Mesenchymal stem cell (in vitro differentiated cells and primary cell): ENCODE results near the gene SPTBN1.

ENCODE experiments used
- DNase-seq: peaks from one replicate; pipeline ENCODE4 v3.0.0-alpha.2; 2013
- H2AFZ ChIP-seq: one replicate; pipeline ENCODE4 v1.6.1; 2013; ENCODE audit warnings: low read depth, mild to moderate bottlenecking, control low read depth, inconsistent platforms, low read length, moderate library complexity
- H2AK5ac ChIP-seq: 2 replicates; pipeline ENCODE4 v1.6.1; 2013; ENCODE audit warnings: low read length, moderate library complexity, mild to moderate bottlenecking, inconsistent platforms; ENCODE audit not compliant: severe bottlenecking
- H2BK120ac ChIP-seq: one replicate; pipeline ENCODE4 v1.6.1; 2013; ENCODE audit warnings: low read depth, mild to moderate bottlenecking, inconsistent platforms, low read length, moderate library complexity
- H2BK12ac ChIP-seq, 2 experiments: one replicate each; pipeline ENCODE4 v1.6.1; 2013; ENCODE audit warnings: inconsistent platforms in 2 of 2, low read length in 2 of 2, mild to moderate bottlenecking in 2 of 2, moderate library complexity in 2 of 2, control low read depth in 1 of 2
- H2BK15ac ChIP-seq: one replicate; pipeline ENCODE4 v1.6.1; 2013; ENCODE audit warnings: mild to moderate bottlenecking, low read depth, inconsistent platforms; ENCODE audit not compliant: poor library complexity, severe bottlenecking
- H2BK5ac ChIP-seq: 2 replicates; pipeline ENCODE4 v1.6.1; 2013; ENCODE audit warnings: low read depth, mild to moderate bottlenecking, low read length, control low read depth, inconsistent platforms; ENCODE audit not compliant: poor library complexity, severe bottlenecking
- H3K14ac ChIP-seq, 2 experiments: one replicate each; pipeline ENCODE4 v1.6.1; 2013; ENCODE audit warnings: inconsistent platforms in 2 of 2, low read length in 2 of 2, control low read depth in 1 of 2, mild to moderate bottlenecking in 1 of 2, moderate library complexity in 1 of 2
- H3K18ac ChIP-seq, 2 experiments: one replicate each; pipeline ENCODE4 v1.6.1; 2013; ENCODE audit warnings: inconsistent platforms in 2 of 2, low read length in 2 of 2, control low read depth in 1 of 2, low read depth in 1 of 2, mild to moderate bottlenecking in 1 of 2
- H3K23ac ChIP-seq, 2 experiments: one replicate each; pipeline ENCODE4 v1.6.1; 2013; ENCODE audit warnings: inconsistent platforms in 2 of 2, low read length in 2 of 2, mild to moderate bottlenecking in 2 of 2, moderate library complexity in 2 of 2, control low read depth in 1 of 2
- H3K27ac ChIP-seq: 2 replicates; pipeline ENCODE4 v1.5.1; 2013; ENCODE audit warnings: mild to moderate bottlenecking, moderate library complexity, low read length, control low read depth, inconsistent platforms; ENCODE audit not compliant: poor library complexity, severe bottlenecking
- H3K27me3 ChIP-seq, 2 experiments: 2 replicates each; pipeline versions ENCODE4 v1.6.1 to v1.7.0; 2013; ENCODE audit warnings: low read length in 2 of 2, mild to moderate bottlenecking in 2 of 2, moderate library complexity in 2 of 2, control low read depth in 1 of 2, inconsistent platforms in 1 of 2; ENCODE audit not compliant: control insufficient read depth in 1 of 2, insufficient read depth in 1 of 2
- H3K36me3 ChIP-seq, 2 experiments: 2 replicates each; pipeline versions ENCODE4 v1.6.1 to v1.7.0; 2013; ENCODE audit warnings: low read length in 2 of 2, control low read depth in 1 of 2, inconsistent platforms in 1 of 2, low read depth in 1 of 2, mild to moderate bottlenecking in 1 of 2; ENCODE audit not compliant: insufficient read depth in 2 of 2, control insufficient read depth in 1 of 2
- H3K4ac ChIP-seq, 2 experiments: one replicate each; pipeline ENCODE4 v1.6.1; 2013; ENCODE audit warnings: inconsistent platforms in 2 of 2, low read length in 2 of 2, mild to moderate bottlenecking in 2 of 2, moderate library complexity in 2 of 2, control low read depth in 1 of 2, low read depth in 1 of 2
- H3K4me1 ChIP-seq: 2 replicates; pipeline ENCODE4 v1.6.1; 2013; ENCODE audit warnings: low read depth, low read length, control low read depth; ENCODE audit not compliant: control insufficient read depth, insufficient read depth
- H3K4me2 ChIP-seq: 2 replicates; pipeline ENCODE4 v1.6.1; 2013; ENCODE audit warnings: low read length, mild to moderate bottlenecking, inconsistent platforms; ENCODE audit not compliant: poor library complexity, severe bottlenecking
- H3K4me3 ChIP-seq, 2 experiments: 2 replicates each; pipeline versions ENCODE4 v1.5.1 to v1.7.0; 2013; ENCODE audit warnings: low read length in 2 of 2, mild to moderate bottlenecking in 2 of 2, control low read depth in 1 of 2, low read depth in 1 of 2; ENCODE audit not compliant: insufficient read depth in 1 of 2
- H3K79me1 ChIP-seq: replicated peaks from 2 replicates; pipeline ENCODE4 v1.6.1; 2013; ENCODE audit warnings: mild to moderate bottlenecking, control low read depth, low read length, inconsistent platforms; ENCODE audit not compliant: poor library complexity, severe bottlenecking
- H3K9ac ChIP-seq: 2 replicates; pipeline ENCODE4 v1.7.0; 2013; ENCODE audit warnings: mild to moderate bottlenecking, low read length, moderate library complexity
- H3K9me3 ChIP-seq: 2 replicates; pipeline ENCODE4 v1.7.0; 2013; ENCODE audit warnings: mild to moderate bottlenecking, low read length; ENCODE audit not compliant: control insufficient read depth
- H4K8ac ChIP-seq: one replicate; pipeline ENCODE4 v1.6.1; 2013; ENCODE audit warnings: inconsistent platforms, mild to moderate bottlenecking, low read length, moderate library complexity
- H4K91ac ChIP-seq: one replicate; pipeline ENCODE4 v1.6.1; 2013; ENCODE audit warnings: mild to moderate bottlenecking, low read length, inconsistent platforms
- WGBS: methylation state at CpG from one replicate; pipeline ENCODE4 v1.1.7; 2013; ENCODE audit warnings: mixed read lengths; 5-methylcytosine and 5-hydroxymethylcytosine counted together

Gene SPTBN1

GRCh38 chr2:54656863-54657262 is 200.7 kb downstream of the SPTBN1 start:
- Histone ChIP-seq H2AFZ (no peak overlapping the region), H3K23ac (no peak overlapping the region), H3K79me1 (peaks cover 25% of the 10 kb centered on the region), H3K4me1 (peaks cover 7% of the 10 kb centered on the region), H3K9me3 (no peaks in the 10 kb centered on the region), H3K4ac (no peak overlapping the region), H3K27me3 (no peaks in the 10 kb centered on the region), H3K27ac (no peak overlapping the region), H2AK5ac (no peak overlapping the region), H3K4me3 (no peak overlapping the region), H3K4me2 (no peak overlapping the region), H4K8ac (no peak overlapping the region), H3K36me3 (peaks cover 41 to 99% of the 10 kb centered on the region in 2 experiments), H2BK15ac (no peak overlapping the region), H3K9ac (no peak overlapping the region), H2BK120ac (no peak overlapping the region), H2BK12ac (no peak overlapping the region), H3K18ac (no peak overlapping the region), H2BK5ac (no peak overlapping the region), H4K91ac (no peak overlapping the region), H3K14ac (no peak overlapping the region)
- WGBS: 93% methylated on average over 3 of the region's 3 CpGs
- no peak for DNase-seq

DNA sequence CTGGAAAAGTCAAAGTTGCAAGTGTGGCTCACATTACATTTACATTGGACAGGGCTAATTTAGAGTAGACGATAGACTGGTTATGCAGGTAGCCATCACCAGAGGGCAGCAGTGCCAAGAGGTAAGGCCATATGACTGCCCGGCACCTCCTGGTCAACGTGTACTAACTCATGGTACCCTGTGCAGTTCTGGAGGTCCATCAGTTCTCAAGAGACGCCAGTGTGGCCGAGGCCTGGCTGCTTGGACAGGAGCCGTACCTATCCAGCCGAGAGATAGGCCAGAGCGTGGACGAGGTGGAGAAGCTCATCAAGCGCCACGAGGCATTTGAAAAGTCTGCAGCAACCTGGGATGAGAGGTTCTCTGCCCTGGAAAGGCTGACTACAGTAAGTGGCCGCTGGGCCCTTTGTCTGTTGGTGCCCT is 201.5 kb downstream of the SPTBN1 start:
- Histone ChIP-seq H3K27me3 (no peaks in the 10 kb centered on the region), H2BK12ac (no peak overlapping the region), H2AFZ (no peak overlapping the region), H3K23ac (no peak overlapping the region), H3K36me3 (peaks cover 46 to 99% of the 10 kb centered on the region in 2 experiments), H3K27ac (peak overlapping the region; percentile 41), H2BK120ac (no peak overlapping the region), H3K18ac (peak overlapping the region in 1 of 2 experiments; percentile 1), H3K4me2 (no peak overlapping the region), H2BK15ac (no peak overlapping the region), H3K4me1 (peaks cover 7% of the 10 kb centered on the region), H2AK5ac (no peak overlapping the region), H3K4ac (no peak overlapping the region), H3K4me3 (no peak overlapping the region), H3K9me3 (no peaks in the 10 kb centered on the region), H3K9ac (no peak overlapping the region), H4K91ac (no peak overlapping the region), H3K79me1 (peaks cover 26% of the 10 kb centered on the region), H4K8ac (no peak overlapping the region), H3K14ac (no peak overlapping the region), H2BK5ac (no peak overlapping the region)
- WGBS: 84% methylated on average over 12 of the region's 12 CpGs
- peak; percentile 38 for DNase-seq

DNA sequence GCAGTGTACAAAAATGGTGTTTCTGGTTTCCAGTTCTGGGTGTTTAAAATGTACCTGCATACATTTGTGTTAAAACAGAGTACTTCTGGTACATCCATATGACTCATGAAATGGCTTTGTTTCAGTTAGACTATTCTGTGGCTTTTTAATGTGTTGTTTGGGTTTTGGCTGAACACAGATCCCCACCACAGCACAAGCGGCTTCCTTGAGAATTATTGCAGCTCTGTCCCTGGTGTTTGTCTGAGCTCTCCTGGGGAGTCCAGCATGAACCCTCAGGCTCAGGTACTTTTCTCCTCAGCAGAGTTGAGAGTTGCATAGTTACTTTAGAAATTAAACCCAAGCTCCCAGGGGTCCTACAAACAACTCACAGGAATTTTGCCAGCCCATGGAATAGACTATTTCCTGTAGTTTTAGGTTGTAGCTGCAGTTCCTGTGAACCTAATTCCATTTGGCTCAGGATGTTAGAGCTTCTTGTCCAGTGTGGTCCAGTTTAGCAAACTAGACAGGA is 202.5 kb downstream of the SPTBN1 start:
- Histone ChIP-seq H3K36me3 (peaks cover 49 to 99% of the 10 kb centered on the region in 2 experiments), H2AK5ac (no peak overlapping the region), H3K14ac (no peak overlapping the region), H4K8ac (no peak overlapping the region), H3K18ac (no peak overlapping the region), H3K4ac (no peak overlapping the region), H2BK5ac (no peak overlapping the region), H4K91ac (no peak overlapping the region), H2BK12ac (no peak overlapping the region), H3K9me3 (no peaks in the 10 kb centered on the region), H3K27me3 (no peaks in the 10 kb centered on the region), H2BK120ac (no peak overlapping the region), H3K9ac (peak overlapping the region; percentile 28), H3K4me3 (no peak overlapping the region), H2AFZ (no peak overlapping the region), H3K27ac (peak overlapping the region; percentile 57), H3K79me1 (peaks cover 28% of the 10 kb centered on the region), H3K23ac (no peak overlapping the region), H3K4me1 (peaks cover 4% of the 10 kb centered on the region), H3K4me2 (no peak overlapping the region), H2BK15ac (no peak overlapping the region)
- WGBS: 33% methylated on average over 1 of the region's 1 CpG
- peak; percentile 64 for DNase-seq

DNA sequence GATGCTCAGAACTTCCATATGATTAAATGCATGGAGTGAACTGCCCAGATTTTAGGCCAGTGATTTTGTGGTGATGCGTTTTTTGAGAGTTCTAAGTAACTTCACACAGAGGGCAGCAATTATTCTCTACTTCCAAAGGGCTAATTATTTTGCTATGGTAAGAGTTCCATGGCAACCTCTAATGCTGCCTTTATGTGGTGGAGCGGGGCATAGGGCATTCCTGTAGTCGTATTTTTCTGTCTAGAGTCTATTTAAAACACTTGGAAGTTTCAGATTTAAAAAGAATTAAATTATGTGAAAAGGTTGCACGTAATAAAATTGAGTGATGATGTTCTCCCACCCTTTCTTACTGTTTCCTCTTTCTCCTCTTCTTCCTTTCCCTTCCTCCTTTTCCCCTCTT is 203.4 kb downstream of the SPTBN1 start:
- Histone ChIP-seq H2BK5ac (no peak overlapping the region), H3K9ac (no peak overlapping the region), H3K14ac (no peak overlapping the region), H3K4me3 (no peak overlapping the region), H3K18ac (no peak overlapping the region), H2BK120ac (no peak overlapping the region), H4K91ac (no peak overlapping the region), H3K9me3 (no peaks in the 10 kb centered on the region), H4K8ac (no peak overlapping the region), H3K4me1 (peaks cover 4% of the 10 kb centered on the region), H3K36me3 (peaks cover 50 to 99% of the 10 kb centered on the region in 2 experiments), H2BK15ac (no peak overlapping the region), H3K27ac (no peak overlapping the region), H2BK12ac (no peak overlapping the region), H3K79me1 (peaks cover 33% of the 10 kb centered on the region), H3K23ac (peak overlapping the region in 1 of 2 experiments; percentile 43), H3K27me3 (no peaks in the 10 kb centered on the region), H2AFZ (no peak overlapping the region), H2AK5ac (no peak overlapping the region), H3K4ac (no peak overlapping the region), H3K4me2 (no peak overlapping the region)
- WGBS: 100% methylated on average over 4 of the region's 4 CpGs
- no peak for DNase-seq
